Hepatocyte (in vitro differentiated cells): ENCODE measurements around the gene TMA7. TPM values are rescaled to one million over a fixed set of nuclear protein-coding genes. Genes with fewer than 3 reads are reported as not detected.
"Not testable (repeated sequence)": the region's sequence is repeated elsewhere in the genome, so short reads cannot be mapped to it uniquely, and the experiment has no call there.

Experiments
- DNase-seq: peaks from one replicate; pipeline ENCODE4 v3.0.0-alpha.2; 2016; ENCODE audit warnings: low spot score
- H2AFZ ChIP-seq: fragments of 200-600 bp; sonication (generic); 2 replicates; pipeline ENCODE4 v1.6.0; 2016; ENCODE audit warnings: antibody characterized with exemption, mild to moderate bottlenecking
- H3K27ac ChIP-seq: fragments of 200-600 bp; sonication (generic); 2 replicates; pipeline ENCODE4 v1.5.1; 2016; ENCODE audit warnings: mild to moderate bottlenecking
- H3K27me3 ChIP-seq: fragments of 200-600 bp; sonication (generic); 2 replicates; pipeline ENCODE4 v1.6.1; 2016
- H3K36me3 ChIP-seq: fragments of 200-600 bp; sonication (generic); replicated peaks from 2 replicates; pipeline ENCODE4 v1.5.1; 2016; ENCODE audit warnings: low read depth; ENCODE audit not compliant: insufficient read depth
- H3K4me1 ChIP-seq: fragments of 200-600 bp; sonication (generic); 2 replicates; pipeline ENCODE4 v1.5.1; 2016; ENCODE audit warnings: mild to moderate bottlenecking, moderate library complexity; ENCODE audit not compliant: insufficient read depth
- H3K4me2 ChIP-seq: fragments of 200-600 bp; sonication (generic); 2 replicates; pipeline ENCODE4 v1.6.0; 2016
- H3K4me3 ChIP-seq: fragments of 200-600 bp; sonication (generic); 2 replicates; pipeline ENCODE4 v1.5.1; 2016; ENCODE audit warnings: mild to moderate bottlenecking
- H3K79me2 ChIP-seq: fragments of 200-600 bp; sonication (generic); 2 replicates; pipeline ENCODE4 v1.6.0; 2017; ENCODE audit warnings: mild to moderate bottlenecking
- H3K9me2 ChIP-seq: fragments of 200-600 bp; sonication (generic); replicated peaks from 2 replicates; pipeline ENCODE4 v1.6.0; 2017; ENCODE audit warnings: mild to moderate bottlenecking; ENCODE audit not compliant: insufficient read depth
- H3K9me3 ChIP-seq: fragments of 200-600 bp; sonication (generic); 2 replicates; pipeline ENCODE4 v1.5.1; 2016; ENCODE audit warnings: low read depth, mild to moderate bottlenecking
- H4K20me1 ChIP-seq: fragments of 200-600 bp; sonication (generic); 2 replicates; pipeline ENCODE4 v1.6.0; 2016; ENCODE audit warnings: mild to moderate bottlenecking; ENCODE audit not compliant: insufficient read depth, poor library complexity, severe bottlenecking
- EZH2 ChIP-seq: fragments of 200-600 bp; sonication (generic); IDR thresholded peaks from 2 replicates; pipeline ENCODE4 v1.6.1; 2016; ENCODE audit warnings: antibody characterized with exemption, mild to moderate bottlenecking, borderline replicate concordance
- EZH2phosphoT487 ChIP-seq: fragments of 200-600 bp; sonication (generic); IDR thresholded peaks from one replicate; pipeline ENCODE4 v1.6.1; 2018; ENCODE audit warnings: antibody characterized with exemption, mild to moderate bottlenecking, low read depth, moderate library complexity; ENCODE audit not compliant: unreplicated experiment, severe bottlenecking
- WGBS: methylation state at CpG from one replicate; pipeline ENCODE4 v1.1.6; 2016; ENCODE audit warnings: low lambda C conversion rate; ENCODE audit errors: missing lambda C conversion rate; 5-methylcytosine and 5-hydroxymethylcytosine counted together
- polyA plus RNA-seq: library from polyadenylated mRNA; unstranded; fragments of >200 nt; fragmentation: Nextera tagmentation; extraction: Ambion mirVana; gene quantifications from 2 replicates; pipeline ENCODE4 v1.2.1, GENCODE V29; 2016
- total RNA-seq: library from RNA; depleted of rRNA; stranded (reverse); fragments of >200 nt; gene quantifications from 2 replicates; pipeline ENCODE4 v1.2.3, GENCODE V29; 2014
- TF ChIP-seq, protein P1 (sequence below): fragments of 200-600 bp; sonication (generic); IDR thresholded peaks from 2 replicates; pipeline ENCODE4 v1.5.1; 2016; ENCODE audit warnings: antibody characterized with exemption, mild to moderate bottlenecking; ENCODE audit not compliant: poor library complexity

The TMA7 gene
- total and polyA plus RNA-seq, 2 experiments from 2014 or later: 381 to 503 TPM

DNA sequence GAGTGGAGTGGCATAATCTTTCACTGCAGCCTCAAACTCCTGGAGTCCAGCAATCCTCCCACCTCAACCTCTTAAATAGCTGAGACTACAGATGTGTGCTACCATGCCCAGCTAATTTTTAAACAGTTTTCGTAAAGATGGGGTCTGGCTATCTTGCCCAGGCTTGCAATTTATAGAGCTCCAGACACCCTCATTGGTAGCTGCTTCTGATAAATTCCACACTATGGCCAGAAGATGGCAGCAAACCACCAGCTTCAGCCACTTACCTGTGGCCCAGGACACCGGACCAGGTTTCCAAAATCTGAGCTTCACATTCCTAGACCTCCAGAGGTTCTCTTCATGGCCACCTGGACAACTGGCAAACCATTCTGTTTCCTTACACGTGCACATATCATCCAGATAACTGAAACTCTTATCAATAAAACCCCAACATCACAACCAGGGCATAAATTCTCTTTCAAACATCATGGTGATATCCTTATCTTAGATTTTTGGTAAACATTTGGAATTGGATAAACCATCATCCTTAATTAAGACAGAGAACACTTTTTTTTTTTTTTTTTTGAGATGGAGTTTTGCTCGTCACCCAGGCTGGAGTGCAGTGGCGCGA lies 39.1 kb upstream of the TMA7 start:
- H3K9me2 ChIP-seq: no peaks in the 10 kb centered on the region
- H3K36me3 ChIP-seq: no peaks in the 10 kb centered on the region
- no peaks in the 10 kb centered on the region for H3K4me1 ChIP-seq
- no peak overlapping the region for H2AFZ ChIP-seq
- TF ChIP-seq EZH2 (no peak), EZH2phosphoT487 (no peak)
- TF ChIP-seq, protein P1, sequence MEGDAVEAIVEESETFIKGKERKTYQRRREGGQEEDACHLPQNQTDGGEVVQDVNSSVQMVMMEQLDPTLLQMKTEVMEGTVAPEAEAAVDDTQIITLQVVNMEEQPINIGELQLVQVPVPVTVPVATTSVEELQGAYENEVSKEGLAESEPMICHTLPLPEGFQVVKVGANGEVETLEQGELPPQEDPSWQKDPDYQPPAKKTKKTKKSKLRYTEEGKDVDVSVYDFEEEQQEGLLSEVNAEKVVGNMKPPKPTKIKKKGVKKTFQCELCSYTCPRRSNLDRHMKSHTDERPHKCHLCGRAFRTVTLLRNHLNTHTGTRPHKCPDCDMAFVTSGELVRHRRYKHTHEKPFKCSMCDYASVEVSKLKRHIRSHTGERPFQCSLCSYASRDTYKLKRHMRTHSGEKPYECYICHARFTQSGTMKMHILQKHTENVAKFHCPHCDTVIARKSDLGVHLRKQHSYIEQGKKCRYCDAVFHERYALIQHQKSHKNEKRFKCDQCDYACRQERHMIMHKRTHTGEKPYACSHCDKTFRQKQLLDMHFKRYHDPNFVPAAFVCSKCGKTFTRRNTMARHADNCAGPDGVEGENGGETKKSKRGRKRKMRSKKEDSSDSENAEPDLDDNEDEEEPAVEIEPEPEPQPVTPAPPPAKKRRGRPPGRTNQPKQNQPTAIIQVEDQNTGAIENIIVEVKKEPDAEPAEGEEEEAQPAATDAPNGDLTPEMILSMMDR: peak; percentile 79
- H3K9me3 ChIP-seq: no peaks in the 10 kb centered on the region
- H3K79me2 ChIP-seq: no peaks in the 10 kb centered on the region
- no peak overlapping the region for H3K4me2 ChIP-seq
- H3K4me3 ChIP-seq: no peak overlapping the region
- H3K27me3 ChIP-seq: no peaks in the 10 kb centered on the region
- peak; percentile 72 for DNase-seq
- 72% methylated on average over 6 of the region's 6 CpGs for WGBS
- no peaks in the 10 kb centered on the region for H4K20me1 ChIP-seq
- no peak overlapping the region for H3K27ac ChIP-seq

DNA sequence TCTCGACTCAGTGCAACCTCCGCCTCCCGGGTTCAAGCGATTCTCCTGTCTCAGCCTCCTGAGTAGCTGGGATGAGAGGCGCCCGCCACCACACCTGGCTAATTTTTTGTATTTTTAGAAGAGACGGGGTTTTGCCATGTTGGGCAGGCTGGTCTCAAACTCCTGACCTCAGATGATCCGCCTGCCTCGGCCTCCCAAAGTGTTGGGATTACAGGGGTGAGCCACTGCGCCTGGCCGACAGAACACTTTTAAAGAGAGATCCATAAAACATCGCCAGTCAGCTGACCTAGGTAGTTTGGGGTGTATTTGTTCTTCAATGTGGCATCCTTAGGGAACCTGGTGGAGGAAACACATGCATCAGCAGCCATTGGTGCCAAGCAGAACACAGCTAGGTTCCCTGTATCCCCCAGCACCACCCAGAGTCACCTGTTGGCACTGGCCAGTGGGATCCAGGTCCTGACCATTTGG lies 38.6 kb upstream of the TMA7 start:
- H3K9me3 ChIP-seq, H2AFZ ChIP-seq, H4K20me1 ChIP-seq, H3K9me2 ChIP-seq, H3K4me3 ChIP-seq, DNase-seq, H3K4me1 ChIP-seq, H3K27ac ChIP-seq, H3K79me2 ChIP-seq, H3K36me3 ChIP-seq, H3K27me3 ChIP-seq, H3K4me2 ChIP-seq: not testable (repeated sequence)
- 94% methylated on average over 12 of the region's 12 CpGs for WGBS

- TF ChIP-seq, protein P1: no peak
- no peak for TF ChIP-seq EZH2phosphoT487
- no peak for TF ChIP-seq EZH2
- DNase-seq: no peak
- Histone ChIP-seq H2AFZ (no peak overlapping the region), H3K79me2 (no peaks in the 10 kb centered on the region), H3K4me2 (no peak overlapping the region), H3K27ac (peak overlapping the region; percentile 16), H3K27me3 (no peaks in the 10 kb centered on the region), H3K4me1 (no peaks in the 10 kb centered on the region), H3K9me2 (no peaks in the 10 kb centered on the region), H3K36me3 (no peaks in the 10 kb centered on the region), H3K4me3 (no peak overlapping the region), H3K9me3 (no peaks in the 10 kb centered on the region), H4K20me1 (no peaks in the 10 kb centered on the region)
- 85% methylated on average over 8 of the region's 8 CpGs for WGBS
Observed at GRCh38 chr3:48402281-48402732, 37.8 kb upstream of the TMA7 start.

GRCh38 chr3:48402907-48403306 lies 37.1 kb upstream of the TMA7 start:
- no peak overlapping the region for H2AFZ ChIP-seq
- whole genome bisulfite sequencing: 81% methylated on average over 3 of the region's 3 CpGs
- no peaks in the 10 kb centered on the region for H3K9me3 ChIP-seq
- H3K27ac ChIP-seq: no peak overlapping the region
- no peaks in the 10 kb centered on the region for H3K36me3 ChIP-seq
- no peak for DNase-seq
- H3K79me2 ChIP-seq: no peaks in the 10 kb centered on the region
- no peaks in the 10 kb centered on the region for H3K4me1 ChIP-seq
- no peak overlapping the region for H3K4me3 ChIP-seq
- no peaks in the 10 kb centered on the region for H4K20me1 ChIP-seq
- no peak overlapping the region for H3K4me2 ChIP-seq
- H3K9me2 ChIP-seq: no peaks in the 10 kb centered on the region
- no peak for TF ChIP-seq EZH2
- TF ChIP-seq, protein P1: no peak
- no peak for TF ChIP-seq EZH2phosphoT487
- H3K27me3 ChIP-seq: no peaks in the 10 kb centered on the region
